Measurements from ENCODE around the gene TEX38. TPM values are rescaled to one million over a fixed set of nuclear protein-coding genes. Genes with fewer than 3 reads are reported as not detected.

The TEX38 gene
- total RNA-seq: not detected

GRCh38 chr1:46671554-46671953 is at the start of gene TEX38:
Gene TEX38, plus strand, starts transcription at chr1:46671854. Its CDS starts 81 bp downstream, at chr1:46671935.
- intact Hi-C loops (cut with micrococcal nuclease): no loop called here
- H3K27me3 Mint-ChIP-seq (ENCODE audit: low read depth): no peaks in the 10 kb centered on the region
- peaks cover 9% of the 10 kb centered on the region for H3K36me3 Mint-ChIP-seq (ENCODE audit: low read depth)
- no peak for DNase-seq
- no peak within 1 kb of the TSS for H3K4me3 Mint-ChIP-seq
- no peaks in the 10 kb centered on the region for H3K9me3 Mint-ChIP-seq
- CTCF ChIA-PET: no interaction called here
- peak within 1 kb of the TSS; percentile 16 for H3K27ac Mint-ChIP-seq
- peaks cover 35% of the 10 kb centered on the region for H3K4me1 Mint-ChIP-seq (ENCODE audit: low read depth)

DNA sequence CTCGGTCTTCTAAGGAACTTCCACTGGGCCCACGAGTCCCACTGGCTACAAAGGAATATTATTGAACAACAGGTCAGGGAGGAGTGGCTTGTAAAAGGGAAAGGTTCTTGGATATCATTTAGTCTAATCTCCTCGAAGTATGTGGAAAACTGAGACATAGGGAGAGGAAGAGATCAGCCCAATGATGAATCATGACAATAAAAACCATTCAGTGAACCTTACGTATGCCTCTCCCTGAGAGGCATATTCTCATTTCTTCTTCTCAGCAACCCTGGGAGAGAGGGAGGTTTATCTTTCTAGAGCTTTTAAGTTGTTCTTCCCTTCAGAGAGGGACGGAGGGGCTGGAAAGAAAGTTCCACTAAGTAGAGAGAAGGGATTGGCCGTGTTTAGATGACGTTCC is 49.7 kb upstream of the TEX38 start:
- intact Hi-C loops (cut with micrococcal nuclease): loop anchor here (1.0 kb wide), 1 partner anchor 103 kb away; no protein-coding TSS in a partner anchor
- CTCF ChIA-PET: interaction anchor here (0.6 to 1.4 kb wide), 3 partner anchors 17 to 103 kb away, joined by 5 read pairs; no protein-coding TSS in a partner anchor
- Mint-ChIP-seq H3K9me3 (no peaks in the 10 kb centered on the region), H3K27me3 (ENCODE audit: low read depth) (no peaks in the 10 kb centered on the region), H3K4me3 (no peak overlapping the region), H3K36me3 (ENCODE audit: low read depth) (no peaks in the 10 kb centered on the region), H3K27ac (no peak overlapping the region), H3K4me1 (ENCODE audit: low read depth) (peaks cover 5% of the 10 kb centered on the region)
- DNase-seq: no peak

GRCh38 chr1:46622344-46622743 is 49.3 kb upstream of the TEX38 start:
- DNase-seq: peak; percentile 30
- H3K27me3 Mint-ChIP-seq (ENCODE audit: low read depth): no peaks in the 10 kb centered on the region
- H3K27ac Mint-ChIP-seq: no peak overlapping the region
- no peaks in the 10 kb centered on the region for H3K9me3 Mint-ChIP-seq
- CTCF ChIA-PET: interaction anchor here (0.6 to 1.4 kb wide), 4 partner anchors 17 to 103 kb away, joined by 4 to 5 read pairs (median 5); no protein-coding TSS in a partner anchor
- H3K36me3 Mint-ChIP-seq (ENCODE audit: low read depth): no peaks in the 10 kb centered on the region
- no peak overlapping the region for H3K4me3 Mint-ChIP-seq
- peaks cover under 1% of the 10 kb centered on the region for H3K4me1 Mint-ChIP-seq (ENCODE audit: low read depth)
- intact Hi-C loops (cut with micrococcal nuclease): loop anchor here (1.0 kb wide), 1 partner anchor 103 kb away; no protein-coding TSS in a partner anchor

DNA sequence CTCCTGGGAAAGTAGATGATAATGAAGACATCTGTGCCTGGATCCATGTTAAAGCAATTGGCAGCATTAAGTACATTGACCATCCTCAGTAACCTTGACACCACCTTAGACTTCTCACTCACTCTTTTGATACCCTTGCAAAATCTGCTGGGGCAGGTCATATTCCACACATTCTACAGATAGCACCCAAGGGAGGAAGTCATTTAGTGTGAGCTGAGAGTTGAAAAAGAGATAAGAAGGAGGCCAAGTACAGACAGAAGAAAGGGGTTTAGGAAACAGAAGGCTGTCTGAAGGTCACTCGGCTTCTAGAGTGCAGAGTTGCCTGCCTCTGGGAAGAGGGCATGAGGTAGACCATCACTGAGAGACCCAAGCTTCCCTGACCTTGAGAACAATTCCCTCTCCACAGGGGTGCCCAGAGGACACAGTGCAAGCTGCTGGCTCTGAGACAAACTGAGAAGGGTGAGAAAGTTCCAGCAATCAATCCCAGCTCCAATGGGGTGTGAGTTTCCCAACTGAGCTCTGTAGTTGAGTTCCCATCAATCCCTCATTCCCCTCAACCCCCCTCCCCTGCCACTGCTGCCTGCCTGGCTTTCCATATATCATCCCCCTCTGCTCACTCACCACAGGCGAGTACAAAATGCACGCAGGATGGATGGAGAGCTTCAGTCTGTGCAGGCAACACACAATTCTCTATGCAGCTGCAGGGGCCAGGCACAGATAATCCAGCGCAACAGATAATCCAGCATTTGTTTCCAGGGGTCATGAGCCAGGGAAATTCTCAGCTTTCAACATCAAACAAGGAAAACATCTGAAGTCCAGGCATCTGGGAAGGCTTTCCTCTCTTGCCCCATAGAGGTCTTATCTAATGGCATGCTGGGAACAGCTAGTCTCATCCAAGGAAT is 47.7 kb upstream of the TEX38 start:
- intact Hi-C loops (cut with micrococcal nuclease): no loop called here
- H3K36me3 Mint-ChIP-seq (ENCODE audit: low read depth): no peaks in the 10 kb centered on the region
- H3K9me3 Mint-ChIP-seq: no peaks in the 10 kb centered on the region

DNA sequence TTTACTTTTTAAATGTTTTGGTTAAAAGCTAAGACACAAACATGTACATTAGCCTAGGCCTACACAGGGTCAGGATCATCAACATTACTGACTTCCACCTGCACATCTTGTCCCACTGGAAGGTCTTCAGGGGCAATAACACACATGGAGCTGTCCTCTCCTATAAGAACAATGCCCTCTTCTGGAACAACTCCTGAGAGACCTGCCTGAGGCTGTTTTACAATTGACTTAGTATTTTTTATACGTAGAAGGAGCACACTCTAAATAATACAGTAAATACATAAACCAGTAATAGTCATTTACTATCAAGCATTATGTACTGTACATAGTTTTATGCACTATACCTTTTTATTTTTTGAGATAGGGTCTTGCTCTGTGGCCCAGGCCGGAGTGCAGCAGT is 40.9 kb upstream of the TEX38 start:
- Mint-ChIP-seq H3K36me3 (ENCODE audit: low read depth) (peaks cover 9% of the 10 kb centered on the region), H3K27ac (no peak overlapping the region), H3K9me3 (no peaks in the 10 kb centered on the region), H3K4me1 (ENCODE audit: low read depth) (no peaks in the 10 kb centered on the region), H3K4me3 (no peak overlapping the region), H3K27me3 (ENCODE audit: low read depth) (no peaks in the 10 kb centered on the region)
- no peak for DNase-seq
- intact Hi-C loops (cut with micrococcal nuclease): no loop called here
- CTCF ChIA-PET: interaction anchor here (0.6 kb wide), 2 partner anchors 47 to 669 kb away, joined by 3 to 4 read pairs; no protein-coding TSS in a partner anchor

More for the DNA sequence above, 47.7 kb upstream of the TEX38 start:
- no peaks in the 10 kb centered on the region for H3K27me3 Mint-ChIP-seq (ENCODE audit: low read depth)
- no peak for DNase-seq
- H3K4me1 Mint-ChIP-seq (ENCODE audit: low read depth): no peaks in the 10 kb centered on the region
- no peak overlapping the region for H3K4me3 Mint-ChIP-seq
- H3K27ac Mint-ChIP-seq: no peak overlapping the region
- CTCF ChIA-PET: interaction anchor here (1.2 kb wide), 1 partner anchor 21 kb away, joined by 4 read pairs; no protein-coding TSS in a partner anchor

GRCh38 chr1:46635205-46635604 is 36.4 kb upstream of the TEX38 start:
- Mint-ChIP-seq H3K27ac (no peak overlapping the region), H3K36me3 (ENCODE audit: low read depth) (peaks cover 15% of the 10 kb centered on the region), H3K27me3 (ENCODE audit: low read depth) (no peaks in the 10 kb centered on the region), H3K4me1 (ENCODE audit: low read depth) (no peaks in the 10 kb centered on the region), H3K9me3 (no peaks in the 10 kb centered on the region), H3K4me3 (no peak overlapping the region)
- intact Hi-C loops (cut with micrococcal nuclease): no loop called here
- DNase-seq: no peak
- CTCF ChIA-PET: no interaction called here

GRCh38 chr1:46637444-46638083 is 34.1 kb upstream of the TEX38 start:
- H3K4me3 Mint-ChIP-seq: no peak overlapping the region
- CTCF ChIA-PET: interaction anchor here (0.6 to 0.9 kb wide), 2 partner anchors 44 to 199 kb away, joined by 3 to 4 read pairs; no protein-coding TSS in a partner anchor
- H3K36me3 Mint-ChIP-seq (ENCODE audit: low read depth): peaks cover 14% of the 10 kb centered on the region

GRCh38 chr1:46638921-46639320 is 32.7 kb upstream of the TEX38 start:
- H3K27me3 Mint-ChIP-seq (ENCODE audit: low read depth): no peaks in the 10 kb centered on the region
- H3K36me3 Mint-ChIP-seq (ENCODE audit: low read depth): peaks cover 13% of the 10 kb centered on the region
- intact Hi-C loops (cut with micrococcal nuclease): no loop called here
- H3K4me1 Mint-ChIP-seq (ENCODE audit: low read depth): no peaks in the 10 kb centered on the region
- H3K27ac Mint-ChIP-seq: no peak overlapping the region
- H3K4me3 Mint-ChIP-seq: no peak overlapping the region
- no peak for DNase-seq
- CTCF ChIA-PET: no interaction called here
- no peaks in the 10 kb centered on the region for H3K9me3 Mint-ChIP-seq

More at GRCh38 chr1:46637444-46638083, 34.1 kb upstream of the TEX38 start:
- Mint-ChIP-seq H3K27me3 (ENCODE audit: low read depth) (no peaks in the 10 kb centered on the region), H3K4me1 (ENCODE audit: low read depth) (no peaks in the 10 kb centered on the region), H3K27ac (peak overlapping the region; percentile 17), H3K9me3 (no peaks in the 10 kb centered on the region)
- intact Hi-C loops (cut with micrococcal nuclease): no loop called here
- DNase-seq: no peak

- Mint-ChIP-seq H3K27me3 (ENCODE audit: low read depth) (no peaks in the 10 kb centered on the region), H3K27ac (no peak overlapping the region), H3K9me3 (no peaks in the 10 kb centered on the region), H3K36me3 (ENCODE audit: low read depth) (peaks cover 11% of the 10 kb centered on the region), H3K4me3 (no peak overlapping the region), H3K4me1 (ENCODE audit: low read depth) (no peaks in the 10 kb centered on the region)
- DNase-seq: no peak
- intact Hi-C loops (cut with micrococcal nuclease): no loop called here
- CTCF ChIA-PET: interaction anchor here (0.5 kb wide), 1 partner anchor 8 kb away, joined by 3 read pairs; no protein-coding TSS in a partner anchor
Observed at GRCh38 chr1:46639547-46639946, 32.1 kb upstream of the TEX38 start.

- Mint-ChIP-seq H3K27ac (no peak overlapping the region), H3K36me3 (ENCODE audit: low read depth) (peaks cover 11% of the 10 kb centered on the region), H3K4me1 (ENCODE audit: low read depth) (peaks cover 6% of the 10 kb centered on the region), H3K9me3 (no peaks in the 10 kb centered on the region), H3K4me3 (no peak overlapping the region), H3K27me3 (ENCODE audit: low read depth) (no peaks in the 10 kb centered on the region)
- DNase-seq: no peak
- intact Hi-C loops (cut with micrococcal nuclease): no loop called here
- CTCF ChIA-PET: no interaction called here
Observed at GRCh38 chr1:46642115-46642680, 29.5 kb upstream of the TEX38 start.

GRCh38 chr1:46643368-46643775 is 28.3 kb upstream of the TEX38 start:
- no peak overlapping the region for H3K4me3 Mint-ChIP-seq
- no peak overlapping the region for H3K27ac Mint-ChIP-seq
- peaks cover 8% of the 10 kb centered on the region for H3K4me1 Mint-ChIP-seq (ENCODE audit: low read depth)
- H3K36me3 Mint-ChIP-seq (ENCODE audit: low read depth): peaks cover 15% of the 10 kb centered on the region
- no peak for DNase-seq
- H3K27me3 Mint-ChIP-seq (ENCODE audit: low read depth): no peaks in the 10 kb centered on the region
- no peaks in the 10 kb centered on the region for H3K9me3 Mint-ChIP-seq
- intact Hi-C loops (cut with micrococcal nuclease): no loop called here
- CTCF ChIA-PET: no interaction called here

GRCh38 chr1:46645815-46646214 is 25.8 kb upstream of the TEX38 start:
- Mint-ChIP-seq H3K4me3 (no peak overlapping the region), H3K9me3 (peaks cover 2% of the 10 kb centered on the region), H3K4me1 (ENCODE audit: low read depth) (peaks cover 8% of the 10 kb centered on the region), H3K36me3 (ENCODE audit: low read depth) (peaks cover 35% of the 10 kb centered on the region), H3K27me3 (ENCODE audit: low read depth) (no peaks in the 10 kb centered on the region), H3K27ac (no peak overlapping the region)
- no peak for DNase-seq
- intact Hi-C loops (cut with micrococcal nuclease): no loop called here
- CTCF ChIA-PET: no interaction called here
